ENCODE results near the gene KCNMA1. TPM values are rescaled to one million over a fixed set of nuclear protein-coding genes. Genes with fewer than 3 reads are reported as not detected.
"Not testable (repeated sequence)": the region's sequence is repeated elsewhere in the genome, so short reads cannot be mapped to it uniquely, and the experiment has no call there.

The KCNMA1 gene
- total and polyA plus RNA-seq, 8 donors, result 0.92 to 155 (median 54.3) TPM

DNA sequence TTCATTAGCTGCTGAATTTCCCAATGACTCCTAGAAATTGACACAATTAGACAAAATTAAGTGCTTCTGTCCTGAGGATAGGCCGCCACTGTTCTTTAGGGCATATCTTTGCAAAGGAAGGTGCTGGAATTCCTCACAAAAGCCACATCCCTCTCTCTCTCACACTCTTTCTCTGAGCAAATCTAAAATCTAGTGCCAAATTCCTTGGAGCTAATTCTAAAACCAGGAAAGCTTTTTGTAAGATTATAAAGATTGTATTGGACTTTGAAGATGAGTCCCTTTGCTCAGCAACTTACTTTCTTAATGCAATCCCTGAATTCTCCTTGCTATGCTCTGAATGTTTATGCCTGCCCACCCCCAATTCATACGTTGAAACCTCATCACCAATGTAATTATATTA, 288.9 kb downstream of the KCNMA1 start:
- 87 to 96% (median 92%) methylated on average over 2 of the region's 2 CpGs for WGBS, 5 donors

DNA sequence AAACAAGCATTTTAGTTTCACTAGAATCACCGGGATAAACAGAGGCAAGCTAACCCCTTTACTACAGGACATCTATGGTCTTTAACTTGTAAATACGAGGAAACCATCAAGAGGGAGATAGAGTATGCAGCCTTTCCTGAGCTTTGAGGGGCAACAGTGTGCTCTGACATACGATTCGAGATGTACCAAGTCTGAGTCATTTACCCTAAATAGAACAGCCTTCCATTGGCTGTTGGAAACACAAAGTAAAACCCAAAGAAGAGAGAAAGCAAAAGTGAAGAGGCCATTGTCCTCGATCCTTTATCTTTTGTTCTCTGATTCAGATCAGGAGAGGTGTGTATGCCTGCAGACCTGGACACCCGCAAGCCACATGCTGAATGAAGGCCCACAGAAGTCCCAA, 289.5 kb downstream of the KCNMA1 start:
- no peak for DNase-seq
- TF ChIP-seq POLR2A (IDR thresholded peaks at IDR 0.05) (no peak), EP300 (IDR thresholded peaks at IDR 0.05) (no peak), POLR2AphosphoS5 (IDR thresholded peaks at IDR 0.05) (no peak)
- TF ChIP-seq, protein P1, sequence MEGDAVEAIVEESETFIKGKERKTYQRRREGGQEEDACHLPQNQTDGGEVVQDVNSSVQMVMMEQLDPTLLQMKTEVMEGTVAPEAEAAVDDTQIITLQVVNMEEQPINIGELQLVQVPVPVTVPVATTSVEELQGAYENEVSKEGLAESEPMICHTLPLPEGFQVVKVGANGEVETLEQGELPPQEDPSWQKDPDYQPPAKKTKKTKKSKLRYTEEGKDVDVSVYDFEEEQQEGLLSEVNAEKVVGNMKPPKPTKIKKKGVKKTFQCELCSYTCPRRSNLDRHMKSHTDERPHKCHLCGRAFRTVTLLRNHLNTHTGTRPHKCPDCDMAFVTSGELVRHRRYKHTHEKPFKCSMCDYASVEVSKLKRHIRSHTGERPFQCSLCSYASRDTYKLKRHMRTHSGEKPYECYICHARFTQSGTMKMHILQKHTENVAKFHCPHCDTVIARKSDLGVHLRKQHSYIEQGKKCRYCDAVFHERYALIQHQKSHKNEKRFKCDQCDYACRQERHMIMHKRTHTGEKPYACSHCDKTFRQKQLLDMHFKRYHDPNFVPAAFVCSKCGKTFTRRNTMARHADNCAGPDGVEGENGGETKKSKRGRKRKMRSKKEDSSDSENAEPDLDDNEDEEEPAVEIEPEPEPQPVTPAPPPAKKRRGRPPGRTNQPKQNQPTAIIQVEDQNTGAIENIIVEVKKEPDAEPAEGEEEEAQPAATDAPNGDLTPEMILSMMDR (IDR thresholded peaks at IDR 0.05), result no peak
- H3K4me1 ChIP-seq, result peaks cover 0 to 33% (median 6%) of the 10 kb centered on the region in 4 donors
- 86 to 91% (median 90%) methylated on average over 6 of the region's 6 CpGs for WGBS, 5 donors
- intact Hi-C loops (cut with DNase I; ENCODE audit: low total_unique reads), result no loop called here
- no peaks in the 10 kb centered on the region for H3K9me3 ChIP-seq
- H3K4me3 ChIP-seq, result no peak overlapping the region
- no peaks in the 10 kb centered on the region for H3K36me3 ChIP-seq
- no peaks in the 10 kb centered on the region for H3K27me3 ChIP-seq
- H3K27ac ChIP-seq, result no peak overlapping the region

More for the DNA sequence above, 288.9 kb downstream of the KCNMA1 start:
- H3K36me3 ChIP-seq, result no peaks in the 10 kb centered on the region
- H3K27me3 ChIP-seq, result no peaks in the 10 kb centered on the region
- no peak overlapping the region for H3K4me3 ChIP-seq
- intact Hi-C loops (cut with DNase I; ENCODE audit: low total_unique reads), result no loop called here
- TF ChIP-seq POLR2A (IDR thresholded peaks at IDR 0.05) (no peak), POLR2AphosphoS5 (IDR thresholded peaks at IDR 0.05) (no peak), EP300 (IDR thresholded peaks at IDR 0.05) (no peak)
- H3K27ac ChIP-seq, result no peak overlapping the region
- DNase-seq, result no peak
- H3K4me1 ChIP-seq, result peaks cover 0 to 34% (median 6%) of the 10 kb centered on the region in 4 donors
- no peaks in the 10 kb centered on the region for H3K9me3 ChIP-seq

DNA sequence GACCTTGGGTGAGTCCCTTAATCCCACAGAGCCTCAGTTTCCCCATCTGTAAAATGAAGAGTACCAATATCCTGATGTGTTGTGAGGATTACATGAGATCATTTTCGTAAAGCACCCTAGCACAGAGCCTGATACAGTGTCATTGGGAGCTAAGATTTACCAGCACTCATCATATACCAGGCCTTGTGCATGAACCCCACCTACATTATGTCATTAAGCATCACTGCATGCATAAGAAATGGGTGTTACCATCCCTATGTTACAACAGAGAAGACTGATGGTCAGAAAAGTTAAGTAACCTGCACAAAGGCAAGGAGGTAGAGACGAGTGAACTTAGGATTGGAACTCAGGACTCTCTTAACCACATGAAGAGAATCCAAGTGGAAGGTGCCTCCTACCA, 290.6 kb downstream of the KCNMA1 start:
- 34 to 79% (median 47%) methylated on average over 1 to 2 of the region's 2 CpGs for WGBS, 5 donors
- Histone ChIP-seq H3K4me1 (peaks cover 0 to 22% (median 6%) of the 10 kb centered on the region in 4 donors), H3K36me3 (no peaks in the 10 kb centered on the region), H3K9me3 (no peaks in the 10 kb centered on the region), H3K4me3 (no peak overlapping the region), H3K27ac (no peak overlapping the region), H3K27me3 (no peaks in the 10 kb centered on the region)
- DNase-seq, result no peak
- TF ChIP-seq POLR2A (IDR thresholded peaks at IDR 0.05) (no peak), EP300 (IDR thresholded peaks at IDR 0.05) (no peak), POLR2AphosphoS5 (IDR thresholded peaks at IDR 0.05) (no peak)
- TF ChIP-seq, protein P1 (IDR thresholded peaks at IDR 0.05), result no peak
- intact Hi-C loops (cut with DNase I; ENCODE audit: low total_unique reads), result no loop called here

DNA sequence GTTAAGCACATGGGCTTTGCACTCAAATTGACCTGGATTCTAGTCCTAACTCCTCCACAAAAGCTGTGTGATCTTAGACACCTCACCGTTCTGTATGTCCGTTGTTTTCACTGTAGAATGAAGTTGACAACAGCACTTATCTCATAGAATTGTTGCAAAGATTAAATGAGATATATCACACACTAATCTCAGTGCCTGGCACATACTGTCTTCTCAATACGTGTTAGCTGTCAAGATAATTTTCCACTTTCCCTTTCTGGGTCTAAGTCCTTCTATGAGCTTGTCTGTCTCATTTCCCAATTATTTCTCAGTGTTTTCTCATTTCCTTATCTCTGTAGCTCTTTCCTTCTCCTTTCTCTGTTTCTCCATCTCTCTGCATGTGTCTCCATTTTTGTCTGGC, 296.6 kb downstream of the KCNMA1 start:
- no peak overlapping the region for H3K4me3 ChIP-seq
- intact Hi-C loops (cut with DNase I; ENCODE audit: low total_unique reads), result no loop called here
- no peaks in the 10 kb centered on the region for H3K27me3 ChIP-seq
- WGBS, 5 donors, result 41 to 58% (median 52%) methylated on average over 3 of the region's 3 CpGs
- TF ChIP-seq EP300 (IDR thresholded peaks at IDR 0.05), result no peak
- no peak for TF ChIP-seq POLR2AphosphoS5 (IDR thresholded peaks at IDR 0.05)
- TF ChIP-seq, protein P1 (IDR thresholded peaks at IDR 0.05), result no peak
- TF ChIP-seq POLR2A (IDR thresholded peaks at IDR 0.05), result no peak
- DNase-seq, result no peak
- no peaks in the 10 kb centered on the region for H3K36me3 ChIP-seq
- H3K9me3 ChIP-seq, result peaks cover 0 to 9% (median 6%) of the 10 kb centered on the region in 4 donors
- H3K27ac ChIP-seq, result no peak overlapping the region
- H3K4me1 ChIP-seq, result peaks cover 0 to 8% (median 0%) of the 10 kb centered on the region in 4 donors

DNA sequence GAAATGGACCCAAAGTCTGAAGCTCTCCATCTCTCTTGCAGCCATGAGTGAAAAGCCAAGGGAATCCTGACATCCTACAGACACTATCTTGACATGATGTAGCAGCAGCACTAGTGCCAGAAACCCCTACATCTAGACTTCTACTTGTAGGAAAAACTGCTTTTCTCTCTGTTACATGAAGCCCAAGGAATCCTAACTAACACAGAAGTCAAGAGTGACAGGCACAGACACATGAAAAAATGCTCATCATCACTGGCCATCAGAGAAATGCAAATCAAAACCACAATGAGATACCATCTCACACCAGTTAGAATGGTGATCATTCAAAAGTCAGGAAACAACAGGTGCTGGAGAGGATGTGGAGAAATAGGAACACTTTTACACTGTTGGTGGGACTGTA, 297.7 kb downstream of the KCNMA1 start:
- H3K36me3 ChIP-seq; H3K27me3 ChIP-seq; DNase-seq; intact Hi-C loops (cut with DNase I; ENCODE audit: low total_unique reads); H3K27ac ChIP-seq; H3K4me3 ChIP-seq; H3K4me1 ChIP-seq; H3K9me3 ChIP-seq: not testable (repeated sequence)
